ENCODE measurements around the gene AGTPBP1. TPM values are rescaled to one million over a fixed set of nuclear protein-coding genes. Genes with fewer than 3 reads are reported as not detected.

AGTPBP1 gene
- total and polyA plus RNA-seq, 2 of the 8 experiments (the other 6 are each of a cell fraction or from before 2014, with no cell fraction given), result 13.4 to 65.2 TPM

GRCh38 chr9:85516976-85517637 is 224.6 kb downstream of the AGTPBP1 start (continued):
- no peak for TF ChIP-seq CTBP2 (IDR thresholded peaks at IDR 0.05; ENCODE audit: borderline replicate concordance, insufficient read depth, insufficient read length, low read length)
- no peak for TF ChIP-seq SIX5 (IDR thresholded peaks at IDR 0.05; ENCODE audit: low read depth, low read length)
- no peak for TF ChIP-seq SP2 (IDR thresholded peaks at IDR 0.05; ENCODE audit: low read length)
- TF ChIP-seq TAF1 (IDR thresholded peaks at IDR 0.05; ENCODE audit: low read depth, low read length), result no peak
- no peak for TF ChIP-seq BACH1 (IDR thresholded peaks at IDR 0.05; ENCODE audit: low read length)

Measured in H1 (cell line).